HEK293T (cell line): ENCODE results near the gene SRRD.

Source experiments
- ARNT ChIP-seq: fragments of 450-650 bp; IDR thresholded peaks from 2 replicates; pipeline ENCODE4 v1.6.1; 2017; ENCODE audit warnings: mild to moderate bottlenecking
- BHLHE40 ChIP-seq: fragments of 450-650 bp; IDR thresholded peaks from 2 replicates; pipeline ENCODE4 v1.6.1; 2016; ENCODE audit warnings: mild to moderate bottlenecking, moderate library complexity, borderline replicate concordance
- CTBP1 ChIP-seq: fragments of 450-650 bp; IDR thresholded peaks from 2 replicates; pipeline ENCODE4 v1.6.1; 2016; ENCODE audit warnings: borderline replicate concordance
- ELF4 ChIP-seq: fragments of 450-650 bp; IDR thresholded peaks from 2 replicates; pipeline ENCODE4 v1.6.1; 2017; ENCODE audit warnings: antibody characterized with exemption
- SP1 ChIP-seq: fragments of 450-650 bp; IDR thresholded peaks from 2 replicates; pipeline ENCODE4 v1.6.1; 2017
- TARDBP ChIP-seq: fragments of 450-650 bp; IDR thresholded peaks from 2 replicates; pipeline ENCODE4 v1.6.1; 2016
- ZNF384 ChIP-seq: fragments of 450-650 bp; IDR thresholded peaks from 2 replicates; pipeline ENCODE4 v1.6.1; 2016
- TF ChIP-seq, protein P1 (sequence below): fragments of 450-650 bp; IDR thresholded peaks from 2 replicates; pipeline ENCODE4 v1.6.1; 2016

- no peak for TF ChIP-seq SP1
- TF ChIP-seq BHLHE40, result no peak
- TF ChIP-seq TARDBP, result no peak
- TF ChIP-seq ZNF384, result no peak
- TF ChIP-seq ELF4, result no peak
- TF ChIP-seq, protein P1, sequence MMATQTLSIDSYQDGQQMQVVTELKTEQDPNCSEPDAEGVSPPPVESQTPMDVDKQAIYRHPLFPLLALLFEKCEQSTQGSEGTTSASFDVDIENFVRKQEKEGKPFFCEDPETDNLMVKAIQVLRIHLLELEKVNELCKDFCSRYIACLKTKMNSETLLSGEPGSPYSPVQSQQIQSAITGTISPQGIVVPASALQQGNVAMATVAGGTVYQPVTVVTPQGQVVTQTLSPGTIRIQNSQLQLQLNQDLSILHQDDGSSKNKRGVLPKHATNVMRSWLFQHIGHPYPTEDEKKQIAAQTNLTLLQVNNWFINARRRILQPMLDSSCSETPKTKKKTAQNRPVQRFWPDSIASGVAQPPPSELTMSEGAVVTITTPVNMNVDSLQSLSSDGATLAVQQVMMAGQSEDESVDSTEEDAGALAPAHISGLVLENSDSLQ, result no peak
- TF ChIP-seq CTBP1, result no peak
- TF ChIP-seq ARNT, result no peak
These were observed 12.8 kb downstream of the SRRD start for GRCh38 chr22:26496456-26496855.
